ENCODE results near the gene NRIP1.

DNA sequence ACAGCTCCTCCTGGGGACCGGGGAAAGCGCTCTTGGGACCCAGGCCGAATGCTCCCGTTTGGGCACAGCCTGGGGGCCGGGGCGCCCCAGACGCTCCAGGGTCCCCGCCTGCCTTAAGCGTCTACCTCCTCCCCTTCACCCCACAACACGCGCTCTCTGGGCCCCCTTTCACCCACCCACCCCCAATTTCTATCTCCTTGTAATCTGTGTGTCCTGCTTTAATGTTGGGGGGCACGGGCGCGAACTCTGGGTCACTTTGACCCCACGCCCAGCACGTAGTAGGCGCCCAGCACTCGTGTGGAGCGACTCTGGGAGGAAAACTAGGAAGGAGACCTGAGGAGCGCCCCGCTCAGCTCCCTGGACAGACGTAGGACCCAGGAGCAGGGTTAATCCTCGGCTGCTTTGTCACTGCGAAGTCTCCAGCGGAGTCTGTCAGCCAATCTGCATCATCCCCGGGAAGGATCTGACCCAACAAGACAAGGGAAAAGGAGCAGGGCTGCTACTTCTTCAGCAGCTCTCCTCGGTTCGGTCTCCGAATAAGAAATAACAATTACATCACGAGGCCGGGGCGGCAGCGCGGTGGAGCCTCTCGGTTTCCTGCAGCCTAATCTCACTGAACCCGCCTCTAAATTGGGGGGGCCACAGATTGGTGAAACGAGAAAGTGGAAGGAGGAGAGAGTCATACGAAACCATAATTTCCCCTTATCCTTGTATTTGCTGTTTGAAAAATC is 757 bp upstream of the NRIP1 start:
- TF ChIP-seq, protein P1, sequence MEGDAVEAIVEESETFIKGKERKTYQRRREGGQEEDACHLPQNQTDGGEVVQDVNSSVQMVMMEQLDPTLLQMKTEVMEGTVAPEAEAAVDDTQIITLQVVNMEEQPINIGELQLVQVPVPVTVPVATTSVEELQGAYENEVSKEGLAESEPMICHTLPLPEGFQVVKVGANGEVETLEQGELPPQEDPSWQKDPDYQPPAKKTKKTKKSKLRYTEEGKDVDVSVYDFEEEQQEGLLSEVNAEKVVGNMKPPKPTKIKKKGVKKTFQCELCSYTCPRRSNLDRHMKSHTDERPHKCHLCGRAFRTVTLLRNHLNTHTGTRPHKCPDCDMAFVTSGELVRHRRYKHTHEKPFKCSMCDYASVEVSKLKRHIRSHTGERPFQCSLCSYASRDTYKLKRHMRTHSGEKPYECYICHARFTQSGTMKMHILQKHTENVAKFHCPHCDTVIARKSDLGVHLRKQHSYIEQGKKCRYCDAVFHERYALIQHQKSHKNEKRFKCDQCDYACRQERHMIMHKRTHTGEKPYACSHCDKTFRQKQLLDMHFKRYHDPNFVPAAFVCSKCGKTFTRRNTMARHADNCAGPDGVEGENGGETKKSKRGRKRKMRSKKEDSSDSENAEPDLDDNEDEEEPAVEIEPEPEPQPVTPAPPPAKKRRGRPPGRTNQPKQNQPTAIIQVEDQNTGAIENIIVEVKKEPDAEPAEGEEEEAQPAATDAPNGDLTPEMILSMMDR (IDR thresholded peaks at IDR 0.05): peak; percentile 5
- TF ChIP-seq EZH2phosphoT487 (IDR thresholded peaks at IDR 0.05): no peak
